H1 (cell line): ENCODE data around the gene SMIM24.

Source experiments
- CEBPB ChIP-seq: IDR thresholded peaks from 2 replicates; pipeline ENCODE4 v1.6.1; 2012; ENCODE audit warnings: low read depth, low read length
- EZH2 ChIP-seq: fragments of 200-600 bp; sonication (generic); IDR thresholded peaks from 2 replicates; pipeline ENCODE4 v1.7.1; 2012; ENCODE audit warnings: low read depth, mild to moderate bottlenecking, moderate library complexity, low read length, inconsistent platforms; ENCODE audit not compliant: severe bottlenecking
- POLR2A ChIP-seq, 2 experiments: IDR thresholded peaks; 1 replicate in 1 of 2; 2 replicates in 1 of 2; pipeline ENCODE4 v1.6.1; 2011; ENCODE audit warnings: low read depth in 2 of 2, low read length in 2 of 2, mild to moderate bottlenecking in 2 of 2; ENCODE audit errors: control extremely low read depth in 1 of 2
- RXRA ChIP-seq: IDR thresholded peaks from 2 replicates; pipeline ENCODE4 v1.6.1; 2011; ENCODE audit warnings: low read depth, mild to moderate bottlenecking, low read length, moderate library complexity; ENCODE audit not compliant: insufficient read depth
- SIN3A ChIP-seq, 2 experiments: IDR thresholded peaks in 1 of 2; conservative IDR thresholded peaks in 1 of 2; 2 replicates each; pipeline ENCODE4 v1.6.1; 2011 to 2012; ENCODE audit warnings: low read length in 2 of 2, improper control_type of control experiment in 1 of 2, low read depth in 1 of 2, mild to moderate bottlenecking in 1 of 2
- SUZ12 ChIP-seq: fragments of 200-600 bp; sonication (generic); IDR thresholded peaks from 2 replicates; pipeline ENCODE4 v1.6.1; 2012; ENCODE audit warnings: mild to moderate bottlenecking, inconsistent platforms, low read length, moderate library complexity, mixed read lengths

- TF ChIP-seq POLR2A (IDR thresholded peaks at IDR 0.05; ENCODE audit: control extremely low read depth in 1 of 2, low read depth in 2 of 2, low read length in 2 of 2) (no peak), SIN3A (conservative IDR thresholded peaks at IDR 0.05 in 1 of 2, IDR thresholded peaks at IDR 0.05 in 1 of 2; ENCODE audit: low read depth in 1 of 2, low read length in 2 of 2) (no peak), EZH2 (no peak), SUZ12 (no peak), RXRA (no peak), CEBPB (no peak)
These were observed 500 bp downstream of the SMIM24 start for GRCh38 chr19:3479834-3480215.
